ENCODE measurements around the gene DNAJC30. TPM values are rescaled to one million over a fixed set of nuclear protein-coding genes. Genes with fewer than 3 reads are reported as not detected.

The DNAJC30 gene
- total and polyA plus RNA-seq, 2 of the 8 experiments (the other 6 are each of a cell fraction or from before 2014, with no cell fraction given): 6.1 to 6.3 TPM

DNA sequence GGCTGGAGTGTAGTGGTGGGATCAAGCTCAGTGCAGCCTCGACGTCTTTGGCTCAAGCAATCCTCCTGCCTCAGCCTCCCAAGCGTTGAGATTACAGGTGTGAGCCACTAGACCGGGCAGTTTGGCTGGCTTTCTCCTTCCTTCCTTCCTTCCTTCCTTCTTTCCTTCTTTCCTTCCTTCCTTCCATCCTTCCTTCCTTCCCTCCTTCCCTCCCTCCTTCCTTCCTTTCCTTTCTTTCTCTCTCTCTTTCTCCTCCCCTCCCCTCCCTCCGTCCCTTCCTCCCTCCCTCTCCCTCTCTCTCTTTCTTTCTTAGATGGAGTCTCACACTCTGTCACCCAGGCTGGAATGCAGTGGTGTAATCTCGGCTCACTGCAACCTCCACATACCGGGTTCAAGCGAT is 23.3 kb downstream of the DNAJC30 start:
- WGBS, 2 experiments (ENCODE audit: extremely low coverage in 1 of 2, insufficient coverage in 1 of 2, insufficient read length in 1 of 2, insufficient replicate concordance in 2 of 2, low coverage in 1 of 2, low lambda C conversion rate in 2 of 2, missing lambda C conversion rate in 1 of 2): 75% methylated on average over 5 of the region's 8 CpGs; no CpG with 5 or more reads in 1 of the 2 experiments
- Histone ChIP-seq H3K56ac (replicated peaks; ENCODE audit: insufficient read length, low read depth, low read length) (no peak overlapping the region), H4K8ac (ENCODE audit: extremely low read depth, insufficient read depth, low read length) (no peak overlapping the region), H2BK12ac (ENCODE audit: low read depth, low read length) (no peak overlapping the region), H2BK5ac (ENCODE audit: low read depth, low read length) (no peak overlapping the region), H3K79me2 (ENCODE audit: control insufficient read depth in 1 of 2, insufficient read depth in 2 of 2, low read length in 2 of 2) (no peaks in the 10 kb centered on the region), H4K20me1 (replicated peaks in 1 of 2; ENCODE audit: control insufficient read depth in 1 of 2, insufficient read depth in 2 of 2, low read length in 2 of 2) (no peaks in the 10 kb centered on the region), H3K27ac (ENCODE audit: low read depth, low read length) (no peak overlapping the region), H3K23ac (ENCODE audit: insufficient read length) (no peak overlapping the region), H3K79me1 (ENCODE audit: low read depth, low read length) (no peaks in the 10 kb centered on the region), H3K4me2 (ENCODE audit: insufficient read depth in 1 of 2, low read depth in 2 of 2, low read length in 2 of 2) (no peak overlapping the region), H3K4me3 (ENCODE audit: extremely low read depth in 1 of 4, insufficient read depth in 2 of 4, low read depth in 3 of 4, low read length in 4 of 4) (no peak overlapping the region), H3K36me3 (ENCODE audit: control insufficient read depth in 2 of 4, insufficient read depth in 4 of 4, low read length in 3 of 4) (no peaks in the 10 kb centered on the region), H3K23me2 (ENCODE audit: low read depth, low read length) (peaks cover 2% of the 10 kb centered on the region; the same call in 1 of the 2 replicates), H3K14ac (ENCODE audit: insufficient read length) (no peak overlapping the region), H4K5ac (ENCODE audit: insufficient read length, low read depth, low read length) (no peak overlapping the region), H3K4me1 (replicated peaks in 1 of 4; ENCODE audit: control insufficient read depth in 3 of 4, insufficient read depth in 4 of 4, low read length in 3 of 4) (peaks cover 0 to 3% (median 0%) of the 10 kb centered on the region in 4 experiments; a peak in 1 of 7 replicates), H3K9me3 (ENCODE audit: insufficient read depth in 2 of 2, low read depth in 1 of 2, low read length in 1 of 2) (peaks cover 0 to 4% of the 10 kb centered on the region in 2 experiments; a peak in 1 of 4 replicates), H2AFZ (ENCODE audit: low read length) (no peak overlapping the region), H2AK5ac (ENCODE audit: low read depth, low read length) (no peak overlapping the region), H2BK15ac (ENCODE audit: low read length) (no peak overlapping the region), H3K9ac (replicated peaks in 1 of 4; ENCODE audit: extremely low read depth in 1 of 4, low read depth in 3 of 4, low read length in 3 of 4) (no peak overlapping the region), H4K91ac (replicated peaks; ENCODE audit: insufficient read length, low read length) (no peak overlapping the region), H3K18ac (ENCODE audit: extremely low read depth, low read length) (no peak overlapping the region), H3K27me3 (replicated peaks in 1 of 4; ENCODE audit: control insufficient read depth in 3 of 4, extremely low read depth in 1 of 4, insufficient read depth in 3 of 4, low read length in 3 of 4) (no peaks in the 10 kb centered on the region), H3K4ac (replicated peaks; ENCODE audit: insufficient read length, low read depth, low read length) (no peak overlapping the region), H2BK120ac (replicated peaks; ENCODE audit: low read depth, low read length) (no peak overlapping the region), H2BK20ac (ENCODE audit: low read length) (no peak overlapping the region)
- TF ChIP-seq, protein P1, sequence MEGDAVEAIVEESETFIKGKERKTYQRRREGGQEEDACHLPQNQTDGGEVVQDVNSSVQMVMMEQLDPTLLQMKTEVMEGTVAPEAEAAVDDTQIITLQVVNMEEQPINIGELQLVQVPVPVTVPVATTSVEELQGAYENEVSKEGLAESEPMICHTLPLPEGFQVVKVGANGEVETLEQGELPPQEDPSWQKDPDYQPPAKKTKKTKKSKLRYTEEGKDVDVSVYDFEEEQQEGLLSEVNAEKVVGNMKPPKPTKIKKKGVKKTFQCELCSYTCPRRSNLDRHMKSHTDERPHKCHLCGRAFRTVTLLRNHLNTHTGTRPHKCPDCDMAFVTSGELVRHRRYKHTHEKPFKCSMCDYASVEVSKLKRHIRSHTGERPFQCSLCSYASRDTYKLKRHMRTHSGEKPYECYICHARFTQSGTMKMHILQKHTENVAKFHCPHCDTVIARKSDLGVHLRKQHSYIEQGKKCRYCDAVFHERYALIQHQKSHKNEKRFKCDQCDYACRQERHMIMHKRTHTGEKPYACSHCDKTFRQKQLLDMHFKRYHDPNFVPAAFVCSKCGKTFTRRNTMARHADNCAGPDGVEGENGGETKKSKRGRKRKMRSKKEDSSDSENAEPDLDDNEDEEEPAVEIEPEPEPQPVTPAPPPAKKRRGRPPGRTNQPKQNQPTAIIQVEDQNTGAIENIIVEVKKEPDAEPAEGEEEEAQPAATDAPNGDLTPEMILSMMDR (IDR thresholded peaks at IDR 0.05; ENCODE audit: control extremely low read depth in 1 of 3, insufficient read depth in 1 of 3, low read depth in 1 of 3, low read length in 3 of 3): no peak
- TF ChIP-seq NRF1 (IDR thresholded peaks at IDR 0.05; ENCODE audit: low read depth, low read length): no peak
- ChIA-PET CTCF (ENCODE audit: partially characterized antibody) (interaction anchor here (1.0 to 2.1 kb wide), 3 partner anchors 41 to 65 kb away, joined by 3 to 9 read pairs (median 4); no protein-coding TSS in a partner anchor), POLR2A (ENCODE audit: partially characterized antibody) (no interaction called here)
- FAIRE-seq (no peak), DNase-seq (ENCODE audit: low read depth in 1 of 2, low spot score in 2 of 2) (no peak)
